ENCODE results near the gene PADI3. TPM values are rescaled to one million over a fixed set of nuclear protein-coding genes. Genes with fewer than 3 reads are reported as not detected.

PADI3 gene
- total and polyA plus RNA-seq, 2 donors (not counting 3 experiments of a cell fraction or from before 2014, with no cell fraction given) = not detected

- no peak overlapping the region for H3K4me3 ChIP-seq (replicated peaks in 1 of 3; ENCODE audit: insufficient read depth in 1 of 3, low read depth in 1 of 3, low read length in 3 of 3)
- dilution Hi-C loops (cut with MboI; ENCODE audit: extremely low pct_ligation_motif_present, low sequenced_read_pairs) (no loop called here), intact Hi-C loops (cut with micrococcal nuclease) (no loop called here)
- no peaks in the 10 kb centered on the region for H3K27me3 ChIP-seq (ENCODE audit: control insufficient read depth in 2 of 2, insufficient read depth in 2 of 2, low read length in 2 of 2)
- TF ChIP-seq FOS (IDR thresholded peaks at IDR 0.05; ENCODE audit: borderline replicate concordance, insufficient read depth, low read length) (no peak), MYC (IDR thresholded peaks at IDR 0.05; ENCODE audit: low read depth, low read length) (no peak), GATA2 (IDR thresholded peaks at IDR 0.05; ENCODE audit: insufficient read depth, insufficient read length, low read depth, low read length) (no peak), POLR2A (IDR thresholded peaks at IDR 0.05; ENCODE audit: low read depth, low read length) (no peak), CTCF (IDR thresholded peaks at IDR 0.05; ENCODE audit: extremely low read depth in 1 of 2, insufficient read depth in 1 of 2, low read depth in 1 of 2, low read length in 2 of 2) (no peak)
- BruUV-seq (replicated peaks) = no TSS peak
- H3K9me1 ChIP-seq (replicated peaks; ENCODE audit: control insufficient read depth, extremely low read depth, insufficient read depth, low read length) = no peaks in the 10 kb centered on the region
- no peak overlapping the region for H3K9ac ChIP-seq (replicated peaks; ENCODE audit: extremely low read depth, insufficient read depth, low read length)
- no peak overlapping the region for H3K27ac ChIP-seq (ENCODE audit: insufficient read depth, low read depth, low read length)
- CTCF ChIA-PET = no interaction called here
- no peaks in the 10 kb centered on the region for H4K20me1 ChIP-seq (replicated peaks; ENCODE audit: control insufficient read depth, extremely low read depth, insufficient read depth, low read length)
- no peaks in the 10 kb centered on the region for H3K9me3 ChIP-seq (replicated peaks; ENCODE audit: control insufficient read depth, insufficient read depth, low read length)
- H2AFZ ChIP-seq (ENCODE audit: low read depth, low read length) = no peak overlapping the region
- no peaks in the 10 kb centered on the region for H3K79me2 ChIP-seq (ENCODE audit: control insufficient read depth, insufficient read depth, low read length)
- POLR2A ChIA-PET = no interaction called here
- no peak for FAIRE-seq
- no peaks in the 10 kb centered on the region for H3K36me3 ChIP-seq (ENCODE audit: control insufficient read depth in 2 of 2, extremely low read depth in 1 of 2, insufficient read depth in 2 of 2, low read length in 2 of 2)
- no peak for DNase-seq (ENCODE audit: low read depth, low spot score)
- H3K4me1 ChIP-seq (ENCODE audit: control insufficient read depth, extremely low read depth, insufficient read depth, low read length) = no peaks in the 10 kb centered on the region
- H3K4me2 ChIP-seq (ENCODE audit: insufficient read depth, low read length) = no peak overlapping the region
These were observed 47.2 kb downstream of the PADI3 start for GRCh38 chr1:17296086-17296485.

DNA sequence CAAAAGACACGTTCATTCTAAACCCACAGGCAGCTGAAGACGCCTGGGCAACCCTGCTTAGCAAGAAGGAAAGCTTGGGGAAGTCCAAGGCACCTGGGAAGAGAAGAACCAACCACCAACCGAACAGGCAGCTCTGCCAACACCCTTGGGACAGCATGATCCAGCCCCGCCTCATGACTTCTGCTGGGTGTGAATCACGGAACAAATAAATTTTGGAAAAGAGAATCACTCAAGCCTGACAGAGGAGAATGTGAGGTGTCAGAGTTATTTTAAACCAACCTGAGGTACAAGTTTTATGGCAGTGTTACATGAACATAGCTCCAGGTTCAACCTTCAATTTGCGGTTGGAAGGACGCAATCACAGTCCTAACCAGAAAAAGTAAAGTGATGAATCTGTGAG lies 49.1 kb downstream of the PADI3 start:
- no peaks in the 10 kb centered on the region for H4K20me1 ChIP-seq (replicated peaks; ENCODE audit: control insufficient read depth, extremely low read depth, insufficient read depth, low read length)
- CTCF ChIA-PET = no interaction called here
- H3K4me2 ChIP-seq (ENCODE audit: insufficient read depth, low read length) = no peak overlapping the region
- no peak overlapping the region for H3K9ac ChIP-seq (replicated peaks; ENCODE audit: extremely low read depth, insufficient read depth, low read length)
- no peaks in the 10 kb centered on the region for H3K79me2 ChIP-seq (ENCODE audit: control insufficient read depth, insufficient read depth, low read length)
- no peak for DNase-seq (ENCODE audit: low read depth, low spot score)
- dilution Hi-C loops (cut with MboI; ENCODE audit: extremely low pct_ligation_motif_present, low sequenced_read_pairs) (no loop called here), intact Hi-C loops (cut with micrococcal nuclease) (no loop called here)
- POLR2A ChIA-PET = no interaction called here
- no peaks in the 10 kb centered on the region for H3K36me3 ChIP-seq (ENCODE audit: control insufficient read depth in 2 of 2, extremely low read depth in 1 of 2, insufficient read depth in 2 of 2, low read length in 2 of 2)
- H3K4me3 ChIP-seq (replicated peaks in 1 of 3; ENCODE audit: insufficient read depth in 1 of 3, low read depth in 1 of 3, low read length in 3 of 3) = no peak overlapping the region
- no peaks in the 10 kb centered on the region for H3K27me3 ChIP-seq (ENCODE audit: control insufficient read depth in 2 of 2, insufficient read depth in 2 of 2, low read length in 2 of 2)
- H3K9me3 ChIP-seq (replicated peaks; ENCODE audit: control insufficient read depth, insufficient read depth, low read length) = no peaks in the 10 kb centered on the region
- no TSS peak for BruUV-seq (replicated peaks)
- no peak for FAIRE-seq
- TF ChIP-seq CTCF (IDR thresholded peaks at IDR 0.05; ENCODE audit: extremely low read depth in 1 of 2, insufficient read depth in 1 of 2, low read depth in 1 of 2, low read length in 2 of 2) (no peak), JUN (IDR thresholded peaks at IDR 0.05; ENCODE audit: borderline replicate concordance, insufficient read depth, insufficient read length, low read depth) (no peak), POLR2AphosphoS5 (IDR thresholded peaks at IDR 0.05; ENCODE audit: insufficient read depth, low read depth, low read length) (no peak), FOS (IDR thresholded peaks at IDR 0.05; ENCODE audit: borderline replicate concordance, insufficient read depth, low read length) (no peak), MYC (IDR thresholded peaks at IDR 0.05; ENCODE audit: low read depth, low read length) (no peak), POLR2A (IDR thresholded peaks at IDR 0.05; ENCODE audit: low read depth, low read length) (no peak)
- TF ChIP-seq, protein P1, sequence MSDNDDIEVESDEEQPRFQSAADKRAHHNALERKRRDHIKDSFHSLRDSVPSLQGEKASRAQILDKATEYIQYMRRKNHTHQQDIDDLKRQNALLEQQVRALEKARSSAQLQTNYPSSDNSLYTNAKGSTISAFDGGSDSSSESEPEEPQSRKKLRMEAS (IDR thresholded peaks at IDR 0.05; ENCODE audit: insufficient read depth, insufficient read length) = no peak
- H2AFZ ChIP-seq (ENCODE audit: low read depth, low read length) = no peak overlapping the region
- no peak overlapping the region for H3K27ac ChIP-seq (ENCODE audit: insufficient read depth, low read depth, low read length)
- no peaks in the 10 kb centered on the region for H3K4me1 ChIP-seq (ENCODE audit: control insufficient read depth, extremely low read depth, insufficient read depth, low read length)
- H3K9me1 ChIP-seq (replicated peaks; ENCODE audit: control insufficient read depth, extremely low read depth, insufficient read depth, low read length) = no peaks in the 10 kb centered on the region

Measured in endothelial cell of umbilical vein (primary cell).